Left renal pelvis (tissue), 4 donors: ENCODE results near the gene CLCN7. TPM values are rescaled to one million over a fixed set of nuclear protein-coding genes. Genes with fewer than 3 reads are reported as not detected.

Experiments
- DNase-seq, 4 donors: peaks; one replicate each; pipeline ENCODE4 v3.0.0-alpha.2; 2013; ENCODE audit warnings: low read depth in 4 of 4, low spot score in 3 of 4
- polyA plus RNA-seq, 4 donors: library from polyadenylated mRNA; unstranded; fragments of 120-200 nt; gene quantifications; one replicate each; pipeline ENCODE4 v1.2.1, GENCODE V29; 2013; ENCODE audit not compliant: insufficient read length in 4 of 4

The CLCN7 gene
- polyA plus RNA-seq, 4 donors = 38.3 to 68.6 (median 47.1) TPM

DNA sequence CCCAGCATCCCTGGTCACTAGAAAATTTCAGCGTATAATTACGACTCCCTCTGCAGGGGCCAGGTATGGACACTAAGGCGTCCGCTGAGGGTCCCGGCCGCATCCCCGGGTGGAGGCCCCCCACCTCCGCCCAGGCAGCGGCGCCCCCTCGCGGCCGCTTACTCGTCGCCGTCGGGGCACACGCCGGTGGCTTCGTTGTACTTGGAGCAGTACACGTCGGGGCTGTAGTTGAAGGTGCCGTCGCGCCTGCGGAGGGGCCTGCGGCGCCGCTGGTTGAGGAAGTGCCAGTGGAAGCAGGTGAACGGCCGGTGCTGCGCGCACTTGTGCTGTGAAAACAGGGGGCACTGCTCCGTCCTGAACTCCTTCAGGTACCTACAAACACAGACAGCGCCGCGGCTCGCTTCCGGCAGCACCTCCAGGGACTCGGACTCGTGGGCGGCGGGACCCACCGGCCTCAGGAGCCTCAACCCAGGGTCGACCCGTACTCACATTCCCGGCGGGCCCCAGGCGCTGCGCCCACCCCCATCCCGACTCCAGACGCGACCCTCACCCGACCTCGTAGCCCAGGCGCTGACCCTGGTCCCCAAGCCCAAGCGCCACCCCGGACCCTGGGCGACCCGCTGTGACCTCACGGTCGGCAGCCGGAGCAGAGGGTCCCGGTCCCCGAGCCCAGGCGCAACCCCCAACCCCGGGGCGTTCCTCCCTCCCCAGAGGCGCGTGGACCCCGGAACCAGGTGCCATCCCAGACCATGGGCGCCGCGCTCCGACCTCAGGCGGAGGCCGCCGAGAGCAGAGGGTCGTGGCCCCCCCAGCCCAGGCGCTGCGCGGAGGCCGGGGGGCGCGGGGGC lies 60.9 kb downstream of the CLCN7 start:
- DNase-seq = no peak

DNA sequence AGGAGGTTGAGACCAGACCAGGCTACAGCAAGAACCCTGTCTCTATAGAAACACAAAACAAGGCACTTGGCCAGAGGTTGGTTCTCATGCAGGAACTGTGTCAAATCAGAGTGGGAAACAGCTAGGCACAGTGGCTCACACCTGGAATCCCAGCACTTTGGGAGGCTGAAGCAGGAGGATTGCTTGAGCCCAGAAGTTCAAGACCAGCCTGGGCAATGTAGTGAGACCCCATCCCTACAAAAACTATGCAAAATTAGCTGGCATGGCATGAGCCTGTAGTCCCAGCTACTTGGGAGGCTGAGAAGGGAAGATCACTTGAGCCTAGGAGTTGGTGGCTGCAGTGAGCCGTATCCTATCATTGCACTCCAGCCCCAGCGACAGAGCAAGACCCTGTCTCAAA lies 62.0 kb downstream of the CLCN7 start:
- no peak for DNase-seq

DNA sequence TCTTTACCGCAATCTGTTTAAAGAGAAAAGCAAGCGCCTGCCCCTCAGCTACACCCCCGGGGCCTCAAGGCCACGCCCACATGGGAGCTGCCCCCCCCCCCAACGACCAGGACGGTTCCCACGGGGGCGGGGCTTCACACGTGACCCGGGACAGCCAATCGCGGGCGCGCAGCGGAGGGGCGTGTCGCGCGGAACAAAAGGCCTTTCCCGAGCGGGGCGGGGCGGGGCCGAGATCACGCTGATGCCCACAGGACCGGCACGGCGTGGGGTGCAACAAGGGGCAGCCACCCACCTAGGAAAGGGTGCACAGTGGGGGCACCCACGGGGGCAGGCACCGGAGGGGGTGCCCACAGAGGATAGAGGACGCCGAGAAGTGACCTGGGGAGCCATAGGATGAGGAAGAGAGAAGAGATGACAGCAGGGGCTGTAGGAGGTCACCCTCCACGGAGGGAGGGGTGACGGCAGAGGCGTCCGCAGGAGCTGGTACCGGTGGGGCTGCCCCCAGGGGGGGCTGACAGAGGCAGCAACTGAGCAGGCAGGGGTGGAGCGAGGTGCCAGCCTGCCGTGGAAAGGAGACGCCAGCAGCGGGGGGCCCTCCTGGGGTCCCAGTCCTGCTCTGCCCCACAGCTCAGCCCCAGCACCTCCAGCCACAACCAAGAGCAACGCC lies 66.5 kb downstream of the CLCN7 start:
- peak; percentile 62 to 79 (median 76) for DNase-seq

DNA sequence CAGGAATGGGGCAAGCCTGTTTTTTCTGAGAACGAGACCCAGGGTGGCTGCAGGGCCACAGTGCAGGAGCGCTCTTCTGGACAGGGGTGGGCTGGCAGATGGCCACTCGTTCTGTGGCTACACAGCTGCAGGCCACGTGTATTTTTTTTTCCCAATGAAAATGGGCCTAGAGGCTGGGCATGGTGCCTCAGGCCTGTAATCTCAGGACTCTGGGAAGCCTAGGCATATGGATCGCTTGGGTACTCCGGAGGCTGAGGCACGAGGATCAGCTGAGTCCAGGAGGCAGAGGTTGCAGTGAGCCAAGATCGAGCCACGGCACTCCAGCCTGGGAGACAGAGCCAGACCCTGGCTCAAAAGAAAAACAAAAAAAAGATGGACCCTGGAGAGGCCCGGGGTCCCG lies 67.1 kb downstream of the CLCN7 start:
- DNase-seq = no peak

DNA sequence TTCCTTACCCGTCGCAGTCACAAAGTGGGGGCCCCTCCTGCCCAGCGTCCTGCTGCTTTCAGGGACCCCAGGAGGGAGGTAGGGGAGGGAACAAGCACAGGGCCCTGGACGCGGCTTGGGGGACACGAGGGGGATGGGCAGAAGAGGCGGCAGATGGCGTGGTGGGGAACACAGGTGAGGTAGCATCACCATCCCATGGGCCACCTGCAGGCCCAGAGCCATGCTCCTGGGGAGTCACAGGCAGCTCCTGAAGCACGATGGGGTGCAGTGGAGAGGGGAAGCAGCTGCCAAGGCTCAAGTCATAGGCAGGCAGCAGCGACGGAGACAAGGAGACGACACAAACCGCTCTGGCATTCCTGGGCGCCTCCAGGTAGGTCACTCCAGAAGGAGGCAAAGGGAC lies 71.1 kb downstream of the CLCN7 start:
- no peak for DNase-seq

DNA sequence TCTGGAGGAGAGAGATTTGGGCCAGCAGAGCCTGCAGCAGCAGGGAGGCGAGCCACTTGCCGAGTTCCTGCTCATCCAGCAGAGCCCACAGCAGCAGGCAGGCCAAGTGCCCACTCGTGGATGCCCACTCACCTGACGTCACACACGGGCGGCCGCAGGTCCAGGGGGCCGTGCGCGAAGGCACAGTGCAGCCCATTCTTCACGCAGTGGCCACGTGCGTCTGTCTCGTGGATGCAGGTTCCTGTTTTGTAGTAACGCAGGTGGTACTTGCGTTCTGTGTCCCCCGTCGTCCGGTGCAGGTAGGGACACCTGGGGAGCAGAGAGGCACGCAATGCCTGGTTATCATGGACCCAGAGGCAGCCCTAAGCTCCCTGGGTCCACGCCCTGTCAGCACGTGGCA lies 71.8 kb downstream of the CLCN7 start:
- DNase-seq = no peak

DNA sequence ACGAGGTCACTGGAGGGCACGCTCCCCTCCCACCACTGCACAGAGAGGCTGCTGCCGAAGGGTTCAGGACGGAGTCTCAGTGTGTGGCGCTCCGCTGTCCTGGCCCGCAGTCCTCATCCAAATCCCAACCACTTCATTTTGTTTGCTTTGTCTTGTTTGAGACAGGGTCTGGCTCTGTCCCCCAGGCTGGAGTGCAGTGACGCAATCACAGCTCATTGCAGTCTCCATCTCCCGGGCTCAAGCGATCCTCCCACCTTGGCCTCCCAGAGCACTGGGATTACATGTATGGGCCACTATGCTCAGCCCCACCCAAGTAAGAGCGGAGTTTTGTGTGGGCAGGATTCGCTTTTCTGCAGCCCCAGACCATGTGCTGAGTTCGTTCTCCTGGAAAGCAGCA lies 73.1 kb downstream of the CLCN7 start:
- DNase-seq = no peak

DNA sequence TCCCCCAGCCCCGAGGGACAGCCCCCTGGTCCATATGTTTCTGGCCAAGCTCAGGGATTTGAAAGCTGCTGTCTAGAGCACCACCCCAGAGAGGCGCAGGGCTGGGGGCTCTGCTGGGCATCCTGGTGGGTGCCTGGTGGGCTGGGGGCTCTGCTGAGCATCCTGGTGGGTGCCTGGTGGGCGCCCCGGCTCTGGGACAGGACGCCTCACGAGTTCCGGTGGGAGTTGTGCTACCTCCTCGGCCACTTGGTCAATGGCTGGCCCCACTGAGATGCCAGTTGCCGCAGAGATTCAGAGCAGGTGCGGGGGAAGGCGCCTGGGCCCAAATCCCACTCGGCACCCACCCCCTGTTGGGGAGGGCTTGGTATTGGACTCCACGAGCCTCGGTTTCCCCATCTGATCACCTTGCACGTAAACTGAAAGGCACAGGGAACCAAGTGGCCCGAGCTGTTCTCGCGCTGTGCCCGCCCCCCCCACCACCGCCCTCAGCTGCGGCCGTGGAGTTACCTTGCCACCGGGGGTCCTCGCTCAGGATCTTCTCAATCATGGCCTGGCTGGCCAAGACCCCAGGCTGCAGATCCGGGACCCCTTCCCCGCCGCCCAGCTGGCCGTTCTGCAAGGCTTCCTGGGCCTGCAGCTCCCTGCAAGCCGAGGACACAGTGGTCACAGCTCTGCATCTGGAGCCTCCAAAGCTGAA lies 73.6 kb downstream of the CLCN7 start:
- DNase-seq = no peak

DNA sequence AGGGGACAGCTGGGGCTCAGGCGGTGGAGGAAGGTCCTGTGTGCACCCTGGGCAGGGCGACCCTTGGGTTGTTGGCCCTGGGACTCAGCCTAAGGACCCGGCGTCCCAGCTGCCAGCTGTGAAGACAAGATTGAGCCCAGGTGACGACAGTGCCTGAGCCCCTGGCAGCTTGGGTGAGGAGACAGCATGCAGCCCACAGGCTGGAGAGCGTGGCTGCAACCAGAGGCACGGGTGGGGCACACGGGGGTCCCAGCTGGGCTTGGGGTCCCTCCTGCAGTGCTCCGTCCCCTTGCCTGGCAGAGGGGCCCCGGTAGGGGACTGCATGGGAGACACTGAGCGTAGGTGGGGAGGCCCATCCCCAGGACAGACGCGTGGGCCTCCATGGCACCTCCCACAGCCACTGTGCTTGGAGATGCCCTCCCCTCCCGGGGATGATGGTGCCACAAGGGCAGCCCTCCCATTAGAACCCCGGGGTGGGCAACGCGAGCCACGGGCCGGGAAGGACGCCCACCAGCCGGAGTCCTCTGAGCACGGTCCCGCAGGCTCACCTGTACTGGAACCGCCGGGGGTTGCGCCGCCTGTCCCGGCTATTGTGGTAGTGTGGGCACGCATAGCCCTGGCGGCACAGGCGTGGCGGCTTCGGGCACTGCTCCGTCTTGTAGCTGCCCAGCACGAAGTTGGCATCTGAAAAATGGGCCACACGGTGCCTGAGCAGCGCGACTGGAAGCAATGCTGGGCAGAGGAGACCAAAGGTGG lies 75.8 kb downstream of the CLCN7 start:
- DNase-seq = no peak

DNA sequence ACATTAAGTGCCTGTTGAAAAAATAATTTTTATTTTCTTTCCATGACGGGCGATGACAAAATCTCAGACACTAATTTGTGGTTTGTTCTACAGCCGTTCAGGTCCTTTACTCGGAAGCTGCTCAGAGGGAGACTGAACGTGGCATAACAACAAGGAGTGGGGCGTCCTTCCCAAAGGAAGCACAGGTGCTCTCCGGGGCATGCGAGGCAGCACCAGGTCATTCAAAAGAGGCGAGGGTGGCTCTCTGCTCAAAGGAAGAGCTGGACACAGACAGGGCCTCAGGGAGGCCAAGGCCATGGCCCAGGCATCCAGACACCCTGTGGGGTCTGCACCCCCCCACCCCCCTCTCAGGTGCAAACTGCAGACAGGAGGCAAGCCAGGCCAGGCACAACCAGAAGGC lies 76.5 kb downstream of the CLCN7 start:
- no peak for DNase-seq

DNA sequence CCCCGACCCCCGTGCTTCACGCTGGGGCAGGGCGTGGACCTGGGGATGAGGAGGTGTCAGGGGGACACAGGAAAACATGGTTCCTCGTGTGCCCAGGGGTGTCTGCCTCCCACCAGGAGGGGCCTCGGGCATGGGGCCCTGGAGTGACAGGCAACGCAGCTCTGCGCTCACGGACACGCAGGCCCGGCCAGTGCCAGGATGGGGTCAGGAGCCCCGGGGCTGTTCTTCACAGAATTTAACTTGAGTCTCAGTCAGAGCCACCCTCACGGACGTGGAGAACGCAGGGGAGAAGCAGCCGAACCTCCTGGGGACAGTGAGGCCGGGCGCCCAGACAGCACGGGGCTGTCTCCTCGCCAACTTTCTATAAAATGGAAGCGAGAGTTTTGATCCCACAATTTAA lies 77.0 kb downstream of the CLCN7 start:
- DNase-seq = no peak

DNA sequence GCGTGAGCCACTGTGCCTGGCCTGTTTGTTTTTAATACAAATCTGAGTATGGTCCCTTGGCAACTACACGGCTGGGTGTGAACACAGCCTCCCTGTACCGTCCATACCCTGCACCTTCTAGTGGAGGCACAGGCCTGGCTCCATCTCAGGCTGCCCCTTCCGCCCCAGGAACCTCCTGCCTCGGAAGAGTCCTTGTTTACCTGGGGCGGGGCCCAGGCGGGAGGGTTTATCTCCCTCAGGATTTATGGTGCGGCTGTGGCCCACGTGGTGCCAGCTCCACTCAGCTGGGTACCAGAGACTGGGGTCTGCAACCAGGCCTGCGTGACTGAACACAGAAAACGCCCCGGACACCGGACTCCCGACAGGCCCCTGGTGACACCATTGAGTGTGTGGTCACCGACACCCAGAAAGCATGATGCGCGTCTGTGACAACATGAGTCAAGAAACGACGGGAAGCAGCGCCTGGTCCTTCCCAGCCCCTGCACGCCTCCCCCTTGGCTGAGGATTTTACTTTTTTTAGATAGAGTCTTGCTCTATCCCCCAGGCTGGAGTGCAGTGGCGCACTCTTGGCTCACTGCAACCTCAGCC lies 79.3 kb downstream of the CLCN7 start:
- no peak for DNase-seq

Other genes with a start within 250 kb of the CLCN7 start
- gene TPSG1, start 249.8 kb downstream of the CLCN7 start, polyA plus RNA-seq = 1 to 10 TPM in 1 of 4 donors, under 1 TPM in 3; 0.30 to 1.1 (median 0.50) TPM
- under 1 TPM in 1 of 4 donors, not detected in 3; 0.12 TPM for gene TPSB2, start 244.8 kb downstream of the CLCN7 start, polyA plus RNA-seq
- under 1 TPM in 3 of 4 donors, not detected in 1; 0.16 to 0.48 (median 0.42) TPM for gene TPSAB1, start 234.3 kb downstream of the CLCN7 start, polyA plus RNA-seq
- gene TPSD1, start 219.0 kb downstream of the CLCN7 start, polyA plus RNA-seq = not detected
- gene UBE2I, start 165.4 kb downstream of the CLCN7 start, polyA plus RNA-seq = 100 to 1,000 TPM; 164 to 183 (median 167) TPM
- gene BAIAP3, start 141.4 kb downstream of the CLCN7 start, polyA plus RNA-seq = 1 to 10 TPM in 3 of 4 donors, under 1 TPM in 1; 0.91 to 8.0 (median 4.6) TPM
- 10 to 100 TPM; 36.0 to 59.7 (median 38.8) TPM for gene TSR3, start 123.2 kb downstream of the CLCN7 start, polyA plus RNA-seq
- gene GNPTG, start 123.1 kb downstream of the CLCN7 start, polyA plus RNA-seq = 10 to 100 TPM; 54.1 to 76.1 (median 56.8) TPM
- 10 to 100 TPM; 10.2 to 29.3 (median 16.3) TPM for gene UNKL, start 60.3 kb downstream of the CLCN7 start, polyA plus RNA-seq
- gene UQCC4, start 54.3 kb downstream of the CLCN7 start, polyA plus RNA-seq = 10 to 100 TPM; 10.5 to 14.2 (median 11.5) TPM
- gene PERCC1, start 44.0 kb downstream of the CLCN7 start, polyA plus RNA-seq = under 1 TPM in 1 of 4 donors, not detected in 3; 0.25 TPM
- 1 to 10 TPM; 1.4 to 4.1 (median 2.0) TPM for gene CCDC154, start 30.5 kb downstream of the CLCN7 start, polyA plus RNA-seq
- under 1 TPM in 1 of 4 donors, not detected in 3; 0.11 TPM for gene PTX4, start 13.9 kb upstream of the CLCN7 start, polyA plus RNA-seq
- gene TELO2, start 18.3 kb upstream of the CLCN7 start, polyA plus RNA-seq = 10 to 100 TPM; 23.3 to 51.8 (median 29.3) TPM
- 10 to 100 TPM; 14.7 to 22.7 (median 19.2) TPM for gene TMEM204, start 58.6 kb upstream of the CLCN7 start, polyA plus RNA-seq
- 10 to 100 TPM; 27.2 to 50.1 (median 37.1) TPM for gene IFT140, start 137.0 kb upstream of the CLCN7 start, polyA plus RNA-seq
- 10 to 100 TPM; 15.1 to 27.5 (median 18.6) TPM for gene CRAMP1, start 137.3 kb upstream of the CLCN7 start, polyA plus RNA-seq
- 10 to 100 TPM; 49.3 to 88.7 (median 87.9) TPM for gene JPT2, start 203.3 kb upstream of the CLCN7 start, polyA plus RNA-seq
- gene MAPK8IP3, start 231.2 kb upstream of the CLCN7 start, polyA plus RNA-seq = 10 to 100 TPM; 35.3 to 79.2 (median 54.1) TPM